H1 (cell line): Measurements from ENCODE around the gene NPM1. TPM values are rescaled to one million over a fixed set of nuclear protein-coding genes. Genes with fewer than 3 reads are reported as not detected.
A peak's percentile ranks its signal among the peaks of the same experiment; 100 is the strongest.

Experiments
- microRNA-seq, 2 experiments: library from miRNA; unstranded; fragments of <30 nt; microRNA quantifications; one replicate each; pipeline versions ENCODE4 to v1.2.0, GENCODE V29; 2016 to 2020; ENCODE audit warnings: borderline microRNAs expressed in 2 of 2, borderline number of aligned reads in 2 of 2, borderline replicate concordance in 1 of 2
- polyA plus RNA-seq, 7 experiments: library from polyadenylated mRNA; depleted of rRNA in 3 of 7; stranded (reverse) in 5 of 7; unstranded in 2 of 7; fragments of >200 nt in 5 of 7; fragments of 200-250 nt in 2 of 7; gene quantifications; 1 replicate in 5 of 7; 2 replicates in 1 of 7; 4 replicates in 1 of 7; pipeline versions ENCODE4 v1.2.1 to v1.2.3, GENCODE V29; 2011 to 2013; ENCODE audit warnings: missing spikeins in 2 of 7, mixed read lengths in 2 of 7
- small RNA-seq: library from polyadenylated mRNA; stranded (forward); fragments of <200 nt; extraction: miRNeasy Mini kit (QIAGEN cat#:217004); gene quantifications from one replicate; pipeline ENCODE3, GENCODE V24; 2013; ENCODE audit not compliant: insufficient read depth
- total RNA-seq: library from RNA; stranded (reverse); fragmentation: NEBNext Ultra II Directional; extraction: Animal tissue kit (Norgen Biotek cat#: 25700); gene quantifications from 2 replicates; pipeline ENCODE4 v1.2.1, GENCODE V29; 2021

Gene NPM1
- total and polyA plus RNA-seq, 2 of the 8 experiments (the other 6 are each of a cell fraction or from before 2014, with no cell fraction given): 2,182 to 4,042 TPM

Small RNAs within 50 kb of the gene (microRNA-seq; reads per million reads assigned to microRNA genes)
- gene MIR3912: 0.20 to 0.46 reads per million in 2 experiments

Small RNAs within 50 kb of the gene (small RNA-seq; reads per million reads assigned to genes)
- gene AC091980.1 (not detected), gene MIR3912 (11.8 reads per million, percentile 85 among the genes with 10 or more reads in this experiment), gene RN7SL339P (not detected), gene SNORA70J (not detected)

Other genes with a start within 250 kb of the NPM1 start
- not detected in 2 replicates for gene TLX3, start 78.6 kb upstream of the NPM1 start, total RNA-seq
- gene TLX3, start 78.6 kb upstream of the NPM1 start, polyA plus RNA-seq (2011; rRNA removed): not detected in 2 replicates
- gene FGF18, start 31.8 kb downstream of the NPM1 start, total RNA-seq: 0.63 and 1.3 TPM in 2 replicates
- gene FGF18, start 31.8 kb downstream of the NPM1 start, polyA plus RNA-seq (2011; rRNA removed): 0.54 and 0.64 TPM in 2 replicates